Thyroid gland (tissue), 4 donors: Measurements from ENCODE around the gene ZNF260. TPM values are rescaled to one million over a fixed set of nuclear protein-coding genes. Genes with fewer than 3 reads are reported as not detected.

Experiments
- DNase-seq, 2 donors: peaks; one replicate each; pipeline ENCODE4 v3.0.0-alpha.2; 2019
- H3K27ac ChIP-seq, 3 donors: fragments of 200-600 bp; sonication (generic); 1 replicate in 2 of 3; 2 replicates in 1 of 3; pipeline ENCODE4 v1.5.1; 2016 to 2019; ENCODE audit warnings: mild to moderate bottlenecking in 1 of 3, moderate library complexity in 1 of 3
- H3K27me3 ChIP-seq: fragments of 200-600 bp; sonication (generic); one replicate; pipeline ENCODE4 v1.5.1; 2019
- H3K36me3 ChIP-seq, 2 donors: fragments of 200-600 bp; sonication (generic); one replicate each; pipeline ENCODE4 v1.5.1; 2016 to 2019
- H3K4me1 ChIP-seq, 2 donors: fragments of 200-600 bp; sonication (generic); one replicate each; pipeline ENCODE4 v1.5.1; 2017 to 2019
- H3K4me3 ChIP-seq, 3 donors: fragments of 200-600 bp; sonication (generic); replicated peaks in 1 of 3; 1 replicate in 2 of 3; 2 replicates in 1 of 3; pipeline ENCODE4 v1.5.1; 2016; ENCODE audit warnings: mild to moderate bottlenecking in 1 of 3
- H3K9me3 ChIP-seq: fragments of 200-600 bp; sonication (generic); one replicate; pipeline ENCODE4 v1.5.1; 2017
- CTCF ChIP-seq, 6 experiments: fragments of 200-600 bp in 3 of 6; fragments of 450-650 bp in 3 of 6; sonication (generic) in 3 of 6; IDR thresholded peaks; one replicate each; pipeline ENCODE4 v1.5.1; 2016 to 2019; ENCODE audit warnings: antibody characterized with exemption in 6 of 6, mild to moderate bottlenecking in 2 of 6, inconsistent platforms in 1 of 6, moderate library complexity in 1 of 6
- POLR2A ChIP-seq, 2 donors: fragments of 450-650 bp; IDR thresholded peaks; one replicate each; pipeline ENCODE4 v1.6.1; 2017; ENCODE audit warnings: antibody characterized with exemption in 2 of 2, mild to moderate bottlenecking in 2 of 2, moderate library complexity in 1 of 2
- WGBS, 2 donors: methylation state at CpG; one replicate each; pipeline ENCODE4 v1.1.5; 2017; 5-methylcytosine and 5-hydroxymethylcytosine counted together
- intact Hi-C: fragments of 100-400 bp; cut with DNase I; formaldehyde crosslinking; loops from one replicate; pipeline ENCODE4 v1.15.1; 2023
- total RNA-seq, 4 donors: library from RNA; depleted of rRNA; stranded (reverse); fragments of >200 nt; gene quantifications; one replicate each; pipeline ENCODE4 v1.2.3, GENCODE V29; 2016

The ZNF260 gene
- 10 to 100 TPM; 17.3 to 23.4 (median 17.8) TPM for total RNA-seq

DNA sequence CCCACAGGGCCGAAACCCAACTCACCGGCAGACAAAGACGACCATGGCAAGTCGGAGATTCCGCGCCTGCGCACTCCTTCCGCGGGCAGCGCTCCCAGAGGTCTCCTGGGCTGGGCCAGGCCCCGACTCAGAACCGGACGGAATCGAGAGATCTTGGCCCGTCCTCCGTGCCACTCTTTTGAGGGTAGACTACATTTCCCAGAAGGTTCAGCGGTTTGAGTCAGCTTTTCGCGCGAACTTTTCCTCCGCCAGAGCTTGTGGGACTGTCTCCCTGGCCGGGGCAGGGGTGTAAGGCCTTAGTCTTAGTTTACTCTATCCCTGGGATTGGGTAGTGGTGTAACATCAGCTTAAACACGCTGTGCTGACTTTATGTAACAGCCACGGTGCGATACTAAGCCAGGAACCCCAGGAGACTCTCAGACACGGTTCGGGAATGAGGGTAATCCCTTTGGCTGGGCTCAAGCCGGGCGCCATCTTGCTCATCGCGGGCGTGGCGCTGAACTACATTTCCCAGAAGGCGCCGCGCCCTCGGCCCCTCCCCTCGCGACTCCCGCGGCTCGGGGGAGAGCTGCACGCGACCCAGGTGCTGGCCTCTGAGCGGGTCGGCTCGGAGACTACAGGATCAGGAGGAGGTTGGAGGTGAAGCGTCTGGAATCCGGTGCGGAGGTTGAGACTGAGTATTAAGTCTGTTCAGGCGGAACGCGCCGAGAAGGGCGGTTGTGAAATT lies at the start of gene ZNF260:
Gene ZNF260, minus strand, starts transcription at position 78 of the 727 bp plus-strand sequence. CDS start 13,033 bp downstream, outside the sequence.
- peak within 1 kb of the TSS; percentile 43 to 74 (median 69) for H3K4me3 ChIP-seq

DNA sequence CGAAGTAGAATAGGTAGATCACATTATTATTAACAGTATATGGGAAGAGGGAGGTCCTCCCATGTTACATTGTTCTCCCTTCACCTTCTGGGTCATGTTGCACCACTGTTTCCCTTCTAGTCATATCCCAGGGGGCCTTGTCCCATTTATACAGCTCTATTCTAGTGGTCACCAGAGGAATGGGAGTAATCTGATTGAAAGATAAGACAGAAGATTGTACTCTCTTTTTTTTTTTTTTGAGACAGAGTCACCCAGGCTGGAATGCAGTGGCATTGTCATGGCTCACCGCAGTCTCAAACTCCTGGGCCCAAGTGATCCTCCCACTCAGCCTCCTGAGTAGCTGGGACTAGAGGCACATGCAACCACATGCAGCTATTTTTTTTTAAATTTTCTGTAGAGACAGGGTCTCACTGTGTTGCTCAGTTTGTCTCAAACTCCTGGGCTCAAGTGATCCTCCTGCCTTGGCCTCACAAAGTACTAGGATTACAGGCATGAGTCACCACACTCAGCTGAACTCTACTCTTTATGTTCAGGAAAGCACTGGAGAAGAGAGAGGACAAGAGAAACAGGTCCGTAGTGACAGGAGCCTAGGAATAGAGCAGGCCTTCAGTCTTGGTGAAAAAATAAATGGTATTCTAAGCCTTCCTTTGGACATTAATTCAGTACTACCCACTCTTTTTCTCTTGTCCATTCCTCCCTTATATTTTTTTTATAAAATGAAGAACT lies 49.4 kb upstream of the ZNF260 start:
- no peak for DNase-seq
- no peaks in the 10 kb centered on the region for H3K9me3 ChIP-seq
- no peak overlapping the region for H3K4me3 ChIP-seq
- intact Hi-C loops = no loop called here
- H3K4me1 ChIP-seq = peaks cover 6 to 9% of the 10 kb centered on the region in 2 donors
- no peak for TF ChIP-seq POLR2A (IDR thresholded peaks at IDR 0.05)
- TF ChIP-seq CTCF (IDR thresholded peaks at IDR 0.05) = no peak
- WGBS, 2 donors = 94 to 96% methylated on average over 3 of the region's 3 CpGs
- no peaks in the 10 kb centered on the region for H3K27me3 ChIP-seq
- peaks cover 19 to 21% of the 10 kb centered on the region in 2 donors for H3K36me3 ChIP-seq
- no peak overlapping the region for H3K27ac ChIP-seq

More for the DNA sequence above, at the start of gene ZNF260:
- no peaks in the 10 kb centered on the region for H3K27me3 ChIP-seq
- peaks cover 3 to 18% of the 10 kb centered on the region in 2 donors for H3K4me1 ChIP-seq
- H3K9me3 ChIP-seq = no peaks in the 10 kb centered on the region
- peak; percentile 98 to 99 for DNase-seq
- peak within 1 kb of the TSS; percentile 88 to 91 (median 89) for H3K27ac ChIP-seq
- WGBS, 2 donors = 1% methylated on average over 24 to 32 of the region's 55 CpGs
- intact Hi-C loops = no loop called here
- TF ChIP-seq POLR2A (IDR thresholded peaks at IDR 0.05) (peak in 1 of 2 donors; percentile 65), CTCF (IDR thresholded peaks at IDR 0.05) (peak in 1 of 6 experiments; percentile 1)
- H3K36me3 ChIP-seq = peaks cover 0 to 5% of the 10 kb centered on the region in 2 donors

- no peak for TF ChIP-seq CTCF (IDR thresholded peaks at IDR 0.05)
- no peak for TF ChIP-seq POLR2A (IDR thresholded peaks at IDR 0.05)
- intact Hi-C loops = no loop called here
- Histone ChIP-seq H3K36me3 (peaks cover 12% of the 10 kb centered on the region in 2 donors), H3K9me3 (no peaks in the 10 kb centered on the region), H3K4me3 (no peak overlapping the region), H3K27ac (no peak overlapping the region), H3K27me3 (no peaks in the 10 kb centered on the region), H3K4me1 (peaks cover 13 to 16% of the 10 kb centered on the region in 2 donors)
- WGBS, 2 donors = 82 to 87% methylated on average over 2 of the region's 2 CpGs
- no peak for DNase-seq
These were observed 46.7 kb upstream of the ZNF260 start for GRCh38 chr19:36574741-36575140.

GRCh38 chr19:36573895-36574720 lies 46.0 kb upstream of the ZNF260 start:
- Histone ChIP-seq H3K4me3 (peak overlapping the region; percentile 91 to 100 (median 99)), H3K27ac (peak overlapping the region; percentile 61 to 81 (median 79)), H3K27me3 (no peaks in the 10 kb centered on the region), H3K4me1 (peaks cover 13 to 16% of the 10 kb centered on the region in 2 donors), H3K36me3 (peaks cover 7 to 8% of the 10 kb centered on the region in 2 donors), H3K9me3 (no peaks in the 10 kb centered on the region)
- intact Hi-C loops = no loop called here
- WGBS, 2 donors = 24 to 25% methylated on average over 17 to 18 of the region's 18 CpGs
- peak; percentile 24 to 25 for DNase-seq
- TF ChIP-seq CTCF (IDR thresholded peaks at IDR 0.05) (no peak), POLR2A (IDR thresholded peaks at IDR 0.05) (no peak)
